ENCODE measurements around the gene TPK1. TPM values are rescaled to one million over a fixed set of nuclear protein-coding genes. Genes with fewer than 3 reads are reported as not detected.

Gene TPK1
- total RNA-seq, 1 donor, result 3.9 TPM

DNA sequence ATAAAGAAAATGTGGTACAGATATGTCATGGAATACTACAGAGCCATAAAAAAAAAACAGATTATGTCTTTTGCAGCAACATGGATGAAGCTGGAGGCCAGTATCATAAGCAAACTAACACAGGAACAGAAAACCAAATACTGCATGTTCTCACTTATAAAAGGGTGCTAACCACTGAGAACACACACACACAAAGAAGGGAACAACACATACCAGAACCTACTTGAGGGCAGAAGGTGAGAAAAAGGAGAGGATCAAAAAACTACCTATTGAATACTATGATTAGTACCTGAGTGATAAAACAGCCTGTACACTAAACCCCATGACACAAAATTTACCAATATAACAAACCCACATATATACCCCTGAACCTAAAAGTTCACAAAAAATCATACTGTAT is 144.6 kb downstream of the TPK1 start:
- DNase-seq (ENCODE audit: low read depth), result no peak
- H3K4me3 ChIP-seq (ENCODE audit: low read depth, low read length), result no peak overlapping the region
- TF ChIP-seq, protein P1, sequence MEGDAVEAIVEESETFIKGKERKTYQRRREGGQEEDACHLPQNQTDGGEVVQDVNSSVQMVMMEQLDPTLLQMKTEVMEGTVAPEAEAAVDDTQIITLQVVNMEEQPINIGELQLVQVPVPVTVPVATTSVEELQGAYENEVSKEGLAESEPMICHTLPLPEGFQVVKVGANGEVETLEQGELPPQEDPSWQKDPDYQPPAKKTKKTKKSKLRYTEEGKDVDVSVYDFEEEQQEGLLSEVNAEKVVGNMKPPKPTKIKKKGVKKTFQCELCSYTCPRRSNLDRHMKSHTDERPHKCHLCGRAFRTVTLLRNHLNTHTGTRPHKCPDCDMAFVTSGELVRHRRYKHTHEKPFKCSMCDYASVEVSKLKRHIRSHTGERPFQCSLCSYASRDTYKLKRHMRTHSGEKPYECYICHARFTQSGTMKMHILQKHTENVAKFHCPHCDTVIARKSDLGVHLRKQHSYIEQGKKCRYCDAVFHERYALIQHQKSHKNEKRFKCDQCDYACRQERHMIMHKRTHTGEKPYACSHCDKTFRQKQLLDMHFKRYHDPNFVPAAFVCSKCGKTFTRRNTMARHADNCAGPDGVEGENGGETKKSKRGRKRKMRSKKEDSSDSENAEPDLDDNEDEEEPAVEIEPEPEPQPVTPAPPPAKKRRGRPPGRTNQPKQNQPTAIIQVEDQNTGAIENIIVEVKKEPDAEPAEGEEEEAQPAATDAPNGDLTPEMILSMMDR (IDR thresholded peaks at IDR 0.05; ENCODE audit: insufficient read depth, low read depth, low read length), result no peak

DNA sequence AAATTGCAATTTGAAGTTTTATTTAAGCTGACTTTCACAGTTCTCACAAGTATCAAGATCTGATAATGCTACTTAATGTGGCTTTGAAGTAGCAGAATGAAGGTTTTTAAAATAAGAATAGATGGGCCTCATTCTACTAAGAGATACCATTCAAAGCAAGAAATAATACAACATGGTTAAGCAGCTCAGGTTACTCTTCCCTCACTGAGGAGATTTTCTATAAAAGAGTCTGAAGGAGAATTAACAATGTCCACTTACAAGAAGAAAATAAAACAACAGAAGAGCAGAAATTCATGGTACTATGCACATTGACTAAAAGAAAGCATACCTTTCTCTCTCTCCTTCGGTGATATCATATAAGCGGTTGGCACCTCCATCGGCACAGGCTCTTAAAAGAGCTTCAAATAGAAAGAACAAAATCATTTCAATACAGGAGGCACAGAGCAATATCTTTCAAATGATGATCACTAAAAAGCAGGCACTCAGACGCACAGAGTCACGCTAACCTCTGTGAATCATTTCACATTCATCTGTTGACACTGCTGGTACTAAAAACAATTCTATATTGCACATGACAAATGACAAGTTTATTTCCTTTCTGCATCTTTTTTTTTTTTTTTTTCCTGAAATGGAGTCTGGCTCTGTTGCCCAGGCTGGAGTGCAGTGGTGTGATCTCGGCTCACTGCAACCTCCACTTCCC is 153.1 kb downstream of the TPK1 start:
- no peak for DNase-seq (ENCODE audit: low read depth)
- H3K4me3 ChIP-seq (ENCODE audit: low read depth, low read length), result no peak overlapping the region
- TF ChIP-seq, protein P1 (IDR thresholded peaks at IDR 0.05; ENCODE audit: insufficient read depth, low read depth, low read length), result no peak

DNA sequence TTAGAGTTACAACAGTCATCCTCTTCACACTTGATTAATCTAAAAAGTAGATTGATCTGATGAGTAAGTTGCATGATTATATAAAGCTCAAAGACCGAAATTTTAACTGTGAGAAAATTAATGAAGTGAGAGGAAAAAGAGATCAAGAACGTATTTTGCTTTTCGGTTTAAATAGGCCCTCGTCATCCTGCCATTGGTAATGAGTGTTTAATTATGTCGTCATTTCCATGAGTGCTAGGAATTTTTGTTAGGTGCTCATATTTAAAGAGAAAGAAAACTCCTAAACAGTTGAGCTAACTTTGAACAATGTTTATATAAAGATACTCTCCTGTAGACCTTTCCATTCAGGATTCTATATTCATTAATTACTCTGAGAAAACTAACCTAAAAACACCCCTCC is 159.4 kb downstream of the TPK1 start:
- DNase-seq (ENCODE audit: low read depth), result no peak
- TF ChIP-seq, protein P1 (IDR thresholded peaks at IDR 0.05; ENCODE audit: insufficient read depth, low read depth, low read length), result no peak
- no peak overlapping the region for H3K4me3 ChIP-seq (ENCODE audit: low read depth, low read length)

DNA sequence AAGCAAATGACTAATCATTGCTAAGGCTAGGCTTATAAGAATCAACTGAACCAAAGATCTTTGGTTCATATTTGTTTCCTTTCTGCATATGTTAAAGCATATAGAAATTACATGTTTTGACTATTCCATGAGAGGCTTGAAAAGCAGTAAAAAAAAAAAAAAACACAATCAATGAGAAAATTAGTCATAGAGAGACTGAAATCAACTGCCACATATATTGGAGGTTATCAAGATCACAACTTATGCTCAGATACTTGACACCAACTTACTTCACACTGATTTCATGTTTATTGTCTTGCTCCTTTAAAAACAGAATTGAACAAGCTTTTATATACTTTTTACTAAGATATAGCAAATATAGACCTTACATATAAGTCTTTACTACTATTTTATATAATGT is 161.3 kb downstream of the TPK1 start:
- no peak overlapping the region for H3K4me3 ChIP-seq (ENCODE audit: low read depth, low read length)
- DNase-seq (ENCODE audit: low read depth), result no peak
- TF ChIP-seq, protein P1 (IDR thresholded peaks at IDR 0.05; ENCODE audit: insufficient read depth, low read depth, low read length), result no peak

DNA sequence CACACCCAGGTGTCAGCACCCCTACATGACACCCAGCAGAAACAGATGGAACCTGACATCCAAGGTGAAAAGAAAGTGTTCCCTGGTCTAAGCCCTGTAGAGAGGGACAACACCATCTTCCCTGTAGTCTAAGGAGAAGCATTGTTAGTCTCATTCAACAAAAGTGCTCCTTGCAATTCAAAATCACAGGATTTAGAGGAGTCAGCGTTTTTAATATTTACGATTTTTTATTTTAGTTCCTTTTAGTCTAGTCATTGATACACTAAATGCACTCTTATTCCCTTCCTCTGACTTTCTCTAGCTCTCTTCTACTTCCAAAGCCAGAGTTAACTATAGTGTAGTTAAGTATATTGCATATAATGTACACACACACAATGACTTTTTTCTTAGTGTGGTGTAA is 163.0 kb downstream of the TPK1 start:
- TF ChIP-seq, protein P1 (IDR thresholded peaks at IDR 0.05; ENCODE audit: insufficient read depth, low read depth, low read length), result no peak
- no peak overlapping the region for H3K4me3 ChIP-seq (ENCODE audit: low read depth, low read length)
- DNase-seq (ENCODE audit: low read depth), result no peak

DNA sequence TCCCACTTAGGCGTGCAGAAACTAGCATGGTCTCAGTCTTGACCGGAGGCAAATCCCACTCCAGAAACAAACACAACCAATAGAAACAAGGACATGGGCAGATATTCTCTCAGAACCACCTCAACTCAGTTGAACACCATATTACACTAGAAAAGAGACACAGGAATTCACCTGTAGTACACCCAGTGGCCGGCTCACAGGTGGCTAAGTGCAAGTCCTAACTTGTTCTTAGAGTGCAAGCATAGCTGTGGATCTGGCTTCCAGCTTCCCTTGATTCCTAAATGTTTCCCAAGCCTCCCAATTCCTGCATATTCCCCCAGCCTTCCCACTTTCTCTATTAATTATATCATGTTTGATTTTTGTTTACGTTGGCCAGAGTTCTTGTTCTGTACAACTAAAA is 164.4 kb downstream of the TPK1 start:
- DNase-seq (ENCODE audit: low read depth), result no peak
- TF ChIP-seq, protein P1 (IDR thresholded peaks at IDR 0.05; ENCODE audit: insufficient read depth, low read depth, low read length), result no peak
- H3K4me3 ChIP-seq (ENCODE audit: low read depth, low read length), result no peak overlapping the region

DNA sequence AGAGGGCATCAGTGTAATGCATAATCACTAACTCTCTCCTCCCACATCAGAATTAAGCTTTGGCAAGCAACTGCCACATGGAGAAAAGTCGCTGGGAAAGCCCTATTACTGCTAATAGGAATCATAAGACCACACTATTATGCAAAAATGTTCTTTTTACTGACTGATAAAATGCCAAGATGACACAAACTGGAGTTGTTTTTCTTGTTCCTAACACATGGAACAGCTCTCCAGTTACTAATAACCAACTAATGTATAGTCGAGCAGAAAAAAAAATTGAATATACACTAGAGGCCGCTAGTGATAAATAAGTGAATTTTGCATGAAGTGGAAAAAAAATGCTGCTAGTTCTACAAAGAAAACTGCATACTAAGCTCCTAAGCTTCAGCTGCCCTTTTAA is 165.6 kb downstream of the TPK1 start:
- no peak for DNase-seq (ENCODE audit: low read depth)
- H3K4me3 ChIP-seq (ENCODE audit: low read depth, low read length), result no peak overlapping the region
- TF ChIP-seq, protein P1 (IDR thresholded peaks at IDR 0.05; ENCODE audit: insufficient read depth, low read depth, low read length), result no peak
